H1 (cell line): ENCODE results near the gene PDIA5.

ENCODE experiments used
- CHD1 ChIP-seq: IDR thresholded peaks from 2 replicates; pipeline ENCODE4 v1.6.1; 2012; ENCODE audit warnings: low read depth, low read length, improper control_type of control experiment
- GABPA ChIP-seq: IDR thresholded peaks from 2 replicates; pipeline ENCODE4 v1.6.1; 2011; ENCODE audit warnings: mild to moderate bottlenecking, low read length, moderate library complexity, borderline replicate concordance; ENCODE audit not compliant: insufficient read depth
- HDAC2 ChIP-seq, 2 experiments: fragments of 300-600 bp in 1 of 2; sonication (generic) in 1 of 2; IDR thresholded peaks; 2 replicates each; pipeline ENCODE4 v1.6.1; 2011 to 2012; ENCODE audit warnings: low read depth in 2 of 2, low read length in 2 of 2, mild to moderate bottlenecking in 2 of 2, moderate library complexity in 2 of 2, borderline replicate concordance in 1 of 2, inconsistent platforms in 1 of 2
- POLR2A ChIP-seq, 2 experiments: IDR thresholded peaks; 1 replicate in 1 of 2; 2 replicates in 1 of 2; pipeline ENCODE4 v1.6.1; 2011; ENCODE audit warnings: low read depth in 2 of 2, low read length in 2 of 2, mild to moderate bottlenecking in 2 of 2; ENCODE audit errors: control extremely low read depth in 1 of 2
- TF ChIP-seq, protein P1 (sequence below), 3 experiments: IDR thresholded peaks; 1 replicate in 2 of 3; 2 replicates in 1 of 3; pipeline versions ENCODE4 v1.5.1 to v1.6.1; 2011; ENCODE audit warnings: low read length in 3 of 3, mild to moderate bottlenecking in 3 of 3, inconsistent platforms in 2 of 3, low read depth in 1 of 3, moderate library complexity in 1 of 3; ENCODE audit not compliant: insufficient read depth in 1 of 3; ENCODE audit errors: control extremely low read depth in 1 of 3

DNA sequence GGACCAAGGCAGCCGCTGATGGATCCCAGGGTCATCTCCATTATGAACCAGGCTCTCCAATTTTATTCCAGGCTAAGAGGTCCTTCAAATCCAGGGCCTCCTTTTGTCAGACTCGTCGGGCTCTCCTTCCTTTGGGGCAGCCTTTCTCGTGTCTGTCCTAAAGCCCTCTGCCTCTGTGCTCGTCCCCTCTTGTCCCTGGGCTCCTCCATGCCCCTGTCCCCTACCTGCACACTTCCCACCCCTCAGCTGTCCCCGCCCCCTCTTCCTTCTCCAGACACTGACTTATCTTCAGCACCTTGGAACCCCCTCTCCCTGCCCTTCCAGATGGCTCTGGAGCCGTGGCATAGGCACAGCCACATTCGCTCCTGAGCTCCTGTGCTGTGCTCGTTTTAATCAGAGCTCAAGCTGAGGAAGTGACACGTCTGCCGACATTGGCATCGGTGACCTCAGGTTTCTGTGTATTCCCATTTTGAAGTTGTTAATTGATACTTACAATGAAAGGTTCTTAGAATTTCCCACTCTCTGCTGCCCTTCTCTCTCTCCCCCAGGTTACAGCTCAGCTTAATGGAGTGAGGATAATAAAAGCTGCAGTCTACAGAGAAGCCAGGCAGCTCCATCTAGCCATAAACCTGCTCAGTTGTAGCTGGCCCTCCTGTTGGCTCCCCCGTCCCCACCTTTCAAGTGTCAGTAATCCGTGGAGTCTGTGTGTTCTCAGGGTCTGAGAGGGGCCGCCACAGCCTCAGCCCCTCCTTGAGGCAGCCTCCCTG lies 83.8 kb downstream of the PDIA5 start:
- no peak for TF ChIP-seq HDAC2 (IDR thresholded peaks at IDR 0.05; ENCODE audit: borderline replicate concordance in 1 of 2, low read depth in 2 of 2, low read length in 2 of 2)
- TF ChIP-seq, protein P1, sequence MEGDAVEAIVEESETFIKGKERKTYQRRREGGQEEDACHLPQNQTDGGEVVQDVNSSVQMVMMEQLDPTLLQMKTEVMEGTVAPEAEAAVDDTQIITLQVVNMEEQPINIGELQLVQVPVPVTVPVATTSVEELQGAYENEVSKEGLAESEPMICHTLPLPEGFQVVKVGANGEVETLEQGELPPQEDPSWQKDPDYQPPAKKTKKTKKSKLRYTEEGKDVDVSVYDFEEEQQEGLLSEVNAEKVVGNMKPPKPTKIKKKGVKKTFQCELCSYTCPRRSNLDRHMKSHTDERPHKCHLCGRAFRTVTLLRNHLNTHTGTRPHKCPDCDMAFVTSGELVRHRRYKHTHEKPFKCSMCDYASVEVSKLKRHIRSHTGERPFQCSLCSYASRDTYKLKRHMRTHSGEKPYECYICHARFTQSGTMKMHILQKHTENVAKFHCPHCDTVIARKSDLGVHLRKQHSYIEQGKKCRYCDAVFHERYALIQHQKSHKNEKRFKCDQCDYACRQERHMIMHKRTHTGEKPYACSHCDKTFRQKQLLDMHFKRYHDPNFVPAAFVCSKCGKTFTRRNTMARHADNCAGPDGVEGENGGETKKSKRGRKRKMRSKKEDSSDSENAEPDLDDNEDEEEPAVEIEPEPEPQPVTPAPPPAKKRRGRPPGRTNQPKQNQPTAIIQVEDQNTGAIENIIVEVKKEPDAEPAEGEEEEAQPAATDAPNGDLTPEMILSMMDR (IDR thresholded peaks at IDR 0.05; ENCODE audit: control extremely low read depth in 1 of 3, insufficient read depth in 1 of 3, low read depth in 1 of 3, low read length in 3 of 3), result no peak
- no peak for TF ChIP-seq CHD1
- TF ChIP-seq POLR2A (IDR thresholded peaks at IDR 0.05; ENCODE audit: control extremely low read depth in 1 of 2, low read depth in 2 of 2, low read length in 2 of 2), result no peak
- no peak for TF ChIP-seq GABPA
